Activated CD4-positive, CD25-positive, alpha-beta regulatory T cell (primary cell): ENCODE results near the gene KMT2E.
A peak's percentile ranks its signal among the peaks of the same experiment; 100 is the strongest.
"Not testable (repeated sequence)": the region's sequence is repeated elsewhere in the genome, so short reads cannot be mapped to it uniquely, and the experiment has no call there.

Source experiments
- DNase-seq, 4 experiments: peaks; one replicate each; lab custom pipeline; 2025; lab: John Stamatoyannopoulos, UW

Gene KMT2E

GRCh38 chr7:104983578-104984539 is 30.1 kb upstream of the KMT2E start:
- DNase-seq: peak; percentile 68 to 77 (median 70)

- DNase-seq: no peak
These were observed 29.3 kb upstream of the KMT2E start for GRCh38 chr7:104984585-104985258.

- DNase-seq: no peak
These were observed 28.8 kb upstream of the KMT2E start for GRCh38 chr7:104985259-104985617.

- no peak for DNase-seq
These were observed 27.3 kb upstream of the KMT2E start for GRCh38 chr7:104986628-104987259.

- not testable (repeated sequence) for DNase-seq
These were observed 26.6 kb upstream of the KMT2E start for GRCh38 chr7:104987403-104987802.

- no peak for DNase-seq
These were observed 23.0 kb upstream of the KMT2E start for GRCh38 chr7:104990983-104991382.

GRCh38 chr7:104992306-104992705 is 21.7 kb upstream of the KMT2E start:
- no peak for DNase-seq

- DNase-seq: no peak
These were observed 20.7 kb upstream of the KMT2E start for GRCh38 chr7:104993217-104993862.

- DNase-seq: no peak
These were observed 15.8 kb upstream of the KMT2E start for GRCh38 chr7:104998040-104998752.

GRCh38 chr7:105000200-105000599 is 13.8 kb upstream of the KMT2E start:
- no peak for DNase-seq

- DNase-seq: no peak
These were observed 13.1 kb upstream of the KMT2E start for GRCh38 chr7:105000927-105001336.

- no peak for DNase-seq
These were observed 12.3 kb upstream of the KMT2E start for GRCh38 chr7:105001652-105002184.

GRCh38 chr7:105003275-105003674 is 10.7 kb upstream of the KMT2E start:
- no peak for DNase-seq

GRCh38 chr7:105003872-105004510 is 10.0 kb upstream of the KMT2E start:
- no peak for DNase-seq

GRCh38 chr7:105005006-105005405 is 9.0 kb upstream of the KMT2E start:
- DNase-seq: not testable (repeated sequence)

GRCh38 chr7:105005486-105005885 is 8.5 kb upstream of the KMT2E start:
- DNase-seq: not testable (repeated sequence)

- no peak for DNase-seq
These were observed 7.5 kb upstream of the KMT2E start for GRCh38 chr7:105006367-105007136.

- no peak for DNase-seq
These were observed 6.7 kb upstream of the KMT2E start for GRCh38 chr7:105007298-105007697.

GRCh38 chr7:105009667-105010503 is 4.1 kb upstream of the KMT2E start:
- no peak for DNase-seq
